Immature natural killer cell (primary cell): Measurements from ENCODE around the gene PDE3A. TPM values are rescaled to one million over a fixed set of nuclear protein-coding genes. Genes with fewer than 3 reads are reported as not detected.
"Not testable (repeated sequence)": the region's sequence is repeated elsewhere in the genome, so short reads cannot be mapped to it uniquely, and the experiment has no call there.

Experiments used
- DNase-seq, 3 donors: peaks; one replicate each; pipeline ENCODE4 v3.0.0; 2022; ENCODE audit warnings: mixed read lengths in 1 of 3
- H3K27ac Mint-ChIP-seq, 6 donors: one replicate each; pipeline ENCODE4 v1.8.0; 2020; ENCODE audit warnings: mixed read lengths in 6 of 6, mild to moderate bottlenecking in 5 of 6, inconsistent platforms in 4 of 6, moderate library complexity in 3 of 6
- H3K27me3 Mint-ChIP-seq, 3 donors: one replicate each; pipeline ENCODE4 v1.8.0; 2020 to 2021; ENCODE audit warnings: low read depth in 3 of 3, mild to moderate bottlenecking in 3 of 3, mixed read lengths in 3 of 3, moderate library complexity in 3 of 3, inconsistent platforms in 1 of 3
- H3K36me3 Mint-ChIP-seq, 3 donors: one replicate each; pipeline ENCODE4 v1.8.0; 2020; ENCODE audit warnings: mixed read lengths in 3 of 3, inconsistent platforms in 2 of 3, mild to moderate bottlenecking in 2 of 3
- H3K4me1 Mint-ChIP-seq, 2 donors: one replicate each; pipeline ENCODE4 v1.8.0; 2020; ENCODE audit warnings: inconsistent platforms in 2 of 2, mild to moderate bottlenecking in 2 of 2, mixed read lengths in 2 of 2, moderate library complexity in 1 of 2
- H3K4me3 Mint-ChIP-seq, 5 donors: one replicate each; pipeline ENCODE4 v1.8.0; 2020; ENCODE audit warnings: mild to moderate bottlenecking in 5 of 5, mixed read lengths in 5 of 5, inconsistent platforms in 3 of 5, moderate library complexity in 3 of 5
- H3K9me3 Mint-ChIP-seq, 6 donors: one replicate each; pipeline ENCODE4 v1.8.0; 2020; ENCODE audit warnings: mild to moderate bottlenecking in 6 of 6, mixed read lengths in 6 of 6, inconsistent platforms in 4 of 6, moderate library complexity in 3 of 6
- polyA plus RNA-seq, 3 donors: library from polyadenylated mRNA; unstranded; fragments of 300-500 nt; fragmentation: Illumina TruSeq; gene quantifications; one replicate each; pipeline ENCODE4 v1.2.3, GENCODE V29; 2021

Gene PDE3A
- polyA plus RNA-seq, 3 donors from 2014 or later = 0.08 TPM; not detected in 2

DNA sequence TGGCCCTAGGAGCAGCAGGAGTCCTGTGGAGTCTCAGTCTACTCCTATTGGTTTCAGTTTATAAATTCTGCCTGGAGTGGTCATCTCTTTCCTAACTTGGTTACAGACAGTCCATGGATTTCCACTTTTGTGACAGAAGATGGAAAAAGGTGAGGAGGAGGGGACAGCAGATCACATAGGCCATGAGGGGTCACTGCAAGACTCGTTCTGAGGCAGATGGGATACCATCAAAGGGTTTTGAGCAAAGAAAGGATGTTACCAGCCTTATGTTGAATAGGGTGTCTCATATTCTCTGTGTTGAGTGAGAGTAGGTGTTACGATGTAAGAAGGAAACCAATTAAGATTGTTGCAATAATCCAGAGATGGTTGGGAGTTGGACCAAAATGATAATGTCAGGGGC is 15.3 kb downstream of the PDE3A start:
- H3K4me3 Mint-ChIP-seq = no peak overlapping the region
- H3K9me3 Mint-ChIP-seq = no peaks in the 10 kb centered on the region
- no peaks in the 10 kb centered on the region for H3K36me3 Mint-ChIP-seq

DNA sequence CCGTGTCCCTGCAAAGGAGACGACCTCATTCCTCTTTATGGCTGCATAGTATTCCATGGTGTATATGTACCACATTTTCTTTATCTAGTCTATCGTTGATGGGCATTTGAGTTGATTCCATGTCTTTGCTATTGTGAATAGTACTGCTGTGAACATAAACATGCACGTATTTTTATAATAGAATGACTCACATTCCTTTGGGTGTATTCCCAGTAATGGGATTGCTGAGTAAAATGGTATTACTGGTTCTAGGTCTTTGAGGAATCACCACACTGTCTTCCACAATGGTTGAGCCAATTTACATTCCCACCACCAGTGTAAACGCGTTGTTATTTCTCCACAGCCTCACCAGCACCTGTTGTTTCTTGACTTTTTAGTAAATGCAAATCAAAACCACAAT is 16.5 kb downstream of the PDE3A start:
- peaks cover 3 to 11% of the 10 kb centered on the region in 2 donors for H3K4me1 Mint-ChIP-seq
- H3K27ac Mint-ChIP-seq, H3K27me3 Mint-ChIP-seq, DNase-seq, H3K36me3 Mint-ChIP-seq, H3K4me3 Mint-ChIP-seq, H3K9me3 Mint-ChIP-seq: not testable (repeated sequence)

More for the DNA sequence above, 15.3 kb downstream of the PDE3A start:
- Mint-ChIP-seq H3K4me1 (no peaks in the 10 kb centered on the region), H3K27ac (no peak overlapping the region), H3K27me3 (peaks cover 0 to 2% (median 1%) of the 10 kb centered on the region in 3 donors)
- DNase-seq = no peak

DNA sequence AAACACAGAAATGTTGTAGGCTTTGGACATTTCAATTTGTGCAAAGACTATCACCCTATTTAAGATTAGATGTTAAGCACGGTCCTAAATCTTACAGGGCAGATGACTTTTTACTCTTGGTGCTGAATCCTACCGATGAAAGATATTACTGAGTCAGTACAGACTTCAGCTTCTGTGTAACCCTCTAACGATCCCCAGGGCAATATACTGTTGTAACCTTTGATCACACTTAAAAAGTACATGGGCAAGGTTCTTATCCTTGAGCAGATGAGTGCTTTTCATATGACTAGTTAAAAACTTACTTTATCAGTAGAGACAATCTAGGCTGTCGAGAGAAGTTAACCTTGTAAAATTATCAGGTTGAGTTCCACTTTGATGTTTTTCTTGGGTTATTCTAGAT is 22.5 kb downstream of the PDE3A start:
- peaks cover 13 to 24% of the 10 kb centered on the region in 2 donors for H3K4me1 Mint-ChIP-seq
- H3K27ac Mint-ChIP-seq = no peak overlapping the region
- DNase-seq = no peak

DNA sequence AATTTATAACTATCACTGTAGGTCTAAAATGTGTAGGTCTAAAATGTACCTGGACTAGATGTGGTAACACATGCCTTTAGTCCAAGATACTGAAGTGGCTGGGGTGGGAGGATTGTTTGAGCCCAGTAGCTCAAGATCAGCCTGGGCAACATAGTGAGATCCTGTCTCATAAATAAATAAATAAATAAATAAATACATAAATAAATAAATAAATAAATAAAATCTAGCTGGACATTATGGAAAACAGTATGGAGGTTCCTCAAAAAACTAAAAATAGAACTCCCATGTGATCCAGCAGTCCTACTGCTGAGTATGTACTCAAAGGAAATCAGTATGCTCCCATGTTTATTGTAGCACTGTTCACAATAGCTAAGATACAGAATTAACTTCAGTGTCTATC is 24.0 kb downstream of the PDE3A start:
- Mint-ChIP-seq H3K36me3 (no peaks in the 10 kb centered on the region), H3K4me3 (no peak overlapping the region), H3K27ac (no peak overlapping the region), H3K9me3 (peaks cover 0 to 2% (median 0%) of the 10 kb centered on the region in 6 donors), H3K27me3 (peaks cover 0 to 5% (median 2%) of the 10 kb centered on the region in 3 donors), H3K4me1 (peaks cover 13 to 24% of the 10 kb centered on the region in 2 donors)
- DNase-seq = no peak

More for the DNA sequence above, 22.5 kb downstream of the PDE3A start:
- H3K4me3 Mint-ChIP-seq = no peak overlapping the region
- no peaks in the 10 kb centered on the region for H3K36me3 Mint-ChIP-seq
- peaks cover 0 to 2% (median 0%) of the 10 kb centered on the region in 6 donors for H3K9me3 Mint-ChIP-seq
- peaks cover 0 to 5% (median 2%) of the 10 kb centered on the region in 3 donors for H3K27me3 Mint-ChIP-seq

DNA sequence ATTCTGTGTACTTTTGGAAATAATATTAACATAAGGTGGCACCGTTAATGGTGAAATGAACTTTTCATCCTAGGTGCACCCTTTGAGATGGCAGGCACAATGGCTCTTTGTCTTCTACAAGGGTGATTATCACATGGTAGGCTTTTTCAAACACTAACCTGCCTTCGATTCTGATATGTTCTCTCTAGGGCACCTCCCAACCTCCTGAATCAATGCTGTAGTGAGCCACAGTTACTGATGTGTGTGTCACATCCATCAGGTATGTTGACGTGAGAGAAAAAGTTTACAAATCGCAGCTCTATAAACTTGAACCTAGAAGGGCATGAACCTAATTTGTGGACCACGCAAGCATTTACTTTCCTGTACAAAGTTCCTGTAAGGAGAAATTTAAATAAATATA is 25.4 kb downstream of the PDE3A start:
- Mint-ChIP-seq H3K4me1 (peaks cover 23 to 34% of the 10 kb centered on the region in 2 donors), H3K27me3 (peaks cover 0 to 5% (median 2%) of the 10 kb centered on the region in 3 donors), H3K36me3 (no peaks in the 10 kb centered on the region), H3K9me3 (peaks cover 0 to 2% (median 0%) of the 10 kb centered on the region in 6 donors), H3K4me3 (no peak overlapping the region), H3K27ac (no peak overlapping the region)
- DNase-seq = no peak

DNA sequence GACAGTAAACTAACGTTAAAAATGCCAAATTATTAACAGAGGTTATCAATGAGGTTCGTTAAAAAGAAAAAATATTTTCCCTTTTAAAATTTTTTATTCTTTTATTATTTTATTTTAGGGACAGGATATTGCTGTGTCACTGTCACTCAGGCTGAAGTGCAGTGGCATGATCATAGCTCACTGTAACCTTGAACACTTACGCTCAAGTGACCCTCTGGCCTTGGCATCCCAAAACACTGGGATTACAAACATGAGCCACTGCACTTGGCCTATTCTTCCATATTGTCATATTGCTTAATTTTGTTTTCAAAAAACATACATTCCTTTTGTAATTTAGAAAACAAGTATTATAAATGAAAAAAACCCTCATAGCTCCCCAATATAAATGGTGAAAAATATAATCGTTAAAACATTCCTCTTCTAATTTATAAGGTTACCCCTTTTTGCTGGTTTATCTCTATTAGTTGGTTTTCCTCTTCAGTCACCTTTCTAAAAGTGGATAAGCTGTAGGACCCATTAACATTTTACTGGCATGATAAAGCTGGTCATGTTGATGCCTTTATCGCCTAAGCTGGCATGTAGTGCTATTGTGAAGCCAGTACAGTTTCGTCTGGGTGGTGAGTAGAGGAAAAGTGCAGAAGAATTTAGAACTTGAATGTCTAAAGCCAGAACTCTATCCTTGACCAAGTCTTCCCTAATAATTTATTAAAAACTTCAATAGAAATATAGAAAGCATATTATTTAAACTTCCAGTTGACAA is 27.6 kb downstream of the PDE3A start:
- Mint-ChIP-seq H3K36me3 (no peaks in the 10 kb centered on the region), H3K9me3 (peaks cover 0 to 2% (median 0%) of the 10 kb centered on the region in 6 donors), H3K4me3 (no peak overlapping the region), H3K27ac (no peak overlapping the region), H3K27me3 (peaks cover 0 to 4% (median 0%) of the 10 kb centered on the region in 3 donors), H3K4me1 (peaks cover 15 to 20% of the 10 kb centered on the region in 2 donors)
- no peak for DNase-seq

DNA sequence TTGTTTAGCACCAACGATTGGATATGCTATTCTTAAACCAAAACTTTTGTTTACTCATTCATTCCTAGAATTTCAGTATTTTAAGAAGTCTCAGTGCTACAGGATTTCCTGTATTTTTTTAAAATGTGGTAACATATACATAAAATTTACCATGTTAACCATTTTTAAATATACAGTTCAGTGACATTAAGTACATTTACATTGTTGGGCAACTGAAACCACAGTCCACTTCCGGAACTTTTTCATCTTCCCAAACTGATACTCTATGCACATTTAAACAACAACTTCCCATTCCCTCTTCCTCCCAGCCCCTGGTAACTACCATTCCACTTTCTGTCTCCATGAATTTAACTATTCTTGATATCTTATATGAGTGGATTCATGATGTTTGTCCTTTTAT is 30.3 kb downstream of the PDE3A start:
- Mint-ChIP-seq H3K27me3 (no peaks in the 10 kb centered on the region), H3K9me3 (no peaks in the 10 kb centered on the region), H3K27ac (no peak overlapping the region), H3K36me3 (no peaks in the 10 kb centered on the region), H3K4me3 (peak overlapping the region in 4 of 5 donors; percentile 1 to 53 (median 36)), H3K4me1 (peaks cover 15 to 18% of the 10 kb centered on the region in 2 donors)
- no peak for DNase-seq

DNA sequence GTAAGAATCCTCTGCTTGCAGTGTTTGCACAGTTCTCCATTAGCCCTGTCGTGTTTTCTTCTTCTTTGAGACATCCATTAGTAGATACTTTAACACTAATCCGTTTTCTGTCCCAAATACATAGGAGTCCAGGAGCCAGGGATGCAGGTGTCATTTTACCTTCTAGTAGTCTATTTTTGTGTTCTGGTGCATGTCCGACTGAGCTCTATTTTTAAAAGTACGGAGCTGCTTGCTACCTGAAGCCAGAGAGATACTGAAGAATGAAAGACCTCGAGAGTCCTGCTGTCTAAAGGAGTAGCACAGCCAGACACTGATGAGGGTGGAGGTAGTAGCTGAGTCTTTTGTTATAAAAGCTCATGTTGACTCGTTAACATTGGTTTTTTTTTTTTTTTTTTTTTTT is 31.7 kb downstream of the PDE3A start:
- Mint-ChIP-seq H3K36me3 (no peaks in the 10 kb centered on the region), H3K4me1 (peaks cover 15 to 19% of the 10 kb centered on the region in 2 donors), H3K27me3 (no peaks in the 10 kb centered on the region), H3K27ac (no peak overlapping the region), H3K4me3 (no peak overlapping the region), H3K9me3 (no peaks in the 10 kb centered on the region)
- DNase-seq = no peak

DNA sequence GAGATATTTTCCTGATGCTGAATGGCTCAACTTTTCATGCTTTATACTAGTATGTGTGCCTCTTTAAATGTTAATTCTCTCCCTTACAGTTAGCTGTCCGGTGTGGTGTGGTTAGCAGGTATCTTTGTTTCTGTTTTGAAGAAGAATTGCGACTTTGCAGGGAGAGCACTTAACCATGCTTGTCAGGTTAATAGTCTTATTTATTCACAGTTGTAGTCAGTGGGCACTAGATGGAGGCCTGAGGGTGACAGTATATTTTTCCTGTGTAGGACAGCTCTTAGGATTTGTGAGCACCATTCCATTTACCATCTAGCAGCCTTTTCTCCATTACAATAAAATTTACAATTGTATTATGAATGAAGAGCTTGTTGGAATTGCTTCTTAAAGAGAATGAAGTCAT is 34.9 kb downstream of the PDE3A start:
- Mint-ChIP-seq H3K27me3 (peaks cover 0 to 6% (median 0%) of the 10 kb centered on the region in 3 donors), H3K27ac (no peak overlapping the region), H3K4me1 (peaks cover 10 to 16% of the 10 kb centered on the region in 2 donors), H3K36me3 (peaks cover 0 to 4% (median 0%) of the 10 kb centered on the region in 3 donors), H3K9me3 (no peaks in the 10 kb centered on the region), H3K4me3 (no peak overlapping the region)
- no peak for DNase-seq

DNA sequence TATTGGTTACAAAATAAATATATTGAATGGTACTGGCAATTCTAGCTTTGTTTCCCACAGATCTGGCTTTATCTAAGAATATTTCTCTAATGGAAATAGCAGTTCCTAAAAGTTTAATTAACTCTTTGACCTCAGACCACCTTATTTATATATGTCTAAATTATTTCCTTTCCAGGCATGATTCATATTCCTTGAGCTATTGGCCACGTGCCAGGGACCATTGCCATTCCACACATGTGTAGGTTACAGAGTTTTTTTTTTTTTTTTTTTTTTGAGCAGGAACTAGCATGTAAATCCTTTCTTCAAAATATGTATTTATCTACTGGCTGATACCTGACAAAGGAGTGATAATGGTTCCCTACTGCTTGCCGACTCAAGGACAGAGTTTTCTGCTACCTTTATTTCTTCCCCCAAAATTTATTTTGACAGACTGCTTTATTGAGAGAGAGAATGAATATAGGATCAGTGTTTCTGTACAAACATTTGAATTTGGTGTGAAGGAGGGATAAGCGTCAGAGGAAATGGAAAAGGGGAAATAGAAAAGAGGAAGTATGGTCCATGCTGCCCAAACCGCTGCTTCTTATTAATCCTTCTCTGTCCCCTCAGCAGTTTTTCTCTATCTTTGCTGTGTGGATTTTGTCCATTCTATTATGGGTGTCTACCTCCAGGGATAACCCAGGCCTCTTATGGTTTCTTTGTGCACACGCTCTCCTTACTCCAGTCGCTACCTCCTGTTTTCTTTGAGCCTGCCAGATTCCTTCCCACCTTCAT is 36.4 kb downstream of the PDE3A start:
- Mint-ChIP-seq H3K36me3 (peaks cover 0 to 4% (median 0%) of the 10 kb centered on the region in 3 donors), H3K9me3 (no peaks in the 10 kb centered on the region), H3K4me1 (peaks cover 0 to 4% of the 10 kb centered on the region in 2 donors), H3K4me3 (no peak overlapping the region), H3K27me3 (peaks cover 0 to 6% (median 0%) of the 10 kb centered on the region in 3 donors), H3K27ac (no peak overlapping the region)
- no peak for DNase-seq

DNA sequence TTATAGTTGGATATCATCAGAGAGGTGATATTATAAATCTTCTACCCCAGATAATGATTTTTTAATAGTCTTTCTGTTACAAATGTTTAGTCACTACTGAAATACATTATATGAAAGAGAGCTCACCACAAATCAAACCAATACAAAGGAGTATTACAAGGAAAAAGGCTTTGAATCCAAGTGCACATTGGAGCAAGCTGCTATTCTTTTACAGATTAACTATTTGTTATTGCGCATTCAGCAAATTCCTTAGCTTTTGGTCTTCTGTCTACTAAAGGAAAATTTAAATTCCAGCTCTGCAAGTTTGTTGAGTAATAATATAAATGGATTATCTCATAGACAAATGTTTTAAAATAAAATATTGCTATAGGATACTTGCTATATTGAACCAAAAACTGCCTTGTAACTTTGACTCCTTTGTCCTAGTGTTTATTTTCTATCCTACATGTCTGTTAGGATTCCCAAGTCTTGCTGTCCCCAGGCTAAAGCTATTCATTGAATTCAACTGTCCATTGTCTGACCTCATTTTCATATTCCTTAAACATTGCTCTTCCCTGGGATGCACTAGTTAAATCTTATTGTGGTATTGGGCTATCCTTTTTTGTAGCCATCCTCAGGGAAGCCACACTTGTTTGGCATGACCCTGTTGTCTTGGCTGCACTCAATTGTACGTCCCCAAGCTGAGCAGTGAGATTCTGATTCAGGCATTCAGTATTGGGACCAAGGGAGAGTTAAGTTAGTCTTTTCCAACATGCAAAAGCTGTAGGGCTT is 41.5 kb downstream of the PDE3A start:
- DNase-seq = no peak
- Mint-ChIP-seq H3K9me3 (peaks cover 0 to 2% (median 0%) of the 10 kb centered on the region in 6 donors), H3K36me3 (peaks cover 0 to 4% (median 0%) of the 10 kb centered on the region in 3 donors), H3K27ac (no peak overlapping the region), H3K4me3 (no peak overlapping the region), H3K27me3 (peaks cover 0 to 8% (median 0%) of the 10 kb centered on the region in 3 donors), H3K4me1 (peaks cover 0 to 4% of the 10 kb centered on the region in 2 donors)

DNA sequence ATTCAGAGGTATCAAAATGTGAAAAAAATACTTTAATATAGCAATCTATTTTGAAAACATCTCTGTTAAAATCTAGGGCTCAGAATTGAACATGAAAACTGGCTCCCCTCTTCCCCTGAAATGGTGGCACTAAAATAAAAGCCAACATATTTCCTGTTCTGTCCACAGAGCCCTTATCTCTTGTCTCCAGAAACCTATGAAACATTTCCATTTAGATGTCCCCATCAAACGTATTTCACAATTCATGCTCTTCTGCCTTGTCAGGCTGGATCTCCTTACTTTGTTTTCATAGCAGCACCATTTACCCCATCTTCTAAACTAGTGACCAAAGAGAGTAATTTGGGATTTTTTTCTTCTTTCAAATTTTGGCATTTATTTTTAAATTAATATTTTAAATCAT is 42.4 kb downstream of the PDE3A start:
- peaks cover 0 to 3% (median 0%) of the 10 kb centered on the region in 3 donors for H3K36me3 Mint-ChIP-seq
- H3K4me3 Mint-ChIP-seq = no peak overlapping the region
- DNase-seq = no peak
- H3K27ac Mint-ChIP-seq = no peak overlapping the region
- H3K27me3 Mint-ChIP-seq = peaks cover 0 to 9% (median 0%) of the 10 kb centered on the region in 3 donors
- peaks cover 0 to 2% (median 0%) of the 10 kb centered on the region in 6 donors for H3K9me3 Mint-ChIP-seq
- peaks cover 0 to 1% of the 10 kb centered on the region in 2 donors for H3K4me1 Mint-ChIP-seq

DNA sequence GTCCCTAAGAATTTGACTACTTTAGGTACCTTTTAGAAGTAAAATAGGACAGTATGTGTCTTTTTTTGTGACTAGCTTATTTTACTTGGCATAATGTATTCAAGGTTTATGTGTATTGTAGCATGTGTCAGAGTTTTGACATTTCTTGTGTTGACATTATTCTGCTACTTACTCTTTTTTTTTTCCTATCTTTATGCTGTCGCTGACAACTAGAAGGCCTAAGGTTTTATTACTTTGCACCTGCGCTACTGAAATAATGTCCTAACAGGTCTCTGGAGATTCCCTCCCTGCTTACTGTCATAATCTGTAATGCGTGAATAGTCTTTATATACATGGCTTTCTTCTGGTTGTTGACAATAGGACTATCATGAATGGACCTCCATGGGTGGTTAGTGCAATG is 43.0 kb downstream of the PDE3A start:
- peaks cover 0 to 2% (median 0%) of the 10 kb centered on the region in 6 donors for H3K9me3 Mint-ChIP-seq
- no peaks in the 10 kb centered on the region for H3K36me3 Mint-ChIP-seq
- H3K4me3 Mint-ChIP-seq = no peak overlapping the region
- no peak overlapping the region for H3K27ac Mint-ChIP-seq
- peaks cover 0 to 9% (median 0%) of the 10 kb centered on the region in 3 donors for H3K27me3 Mint-ChIP-seq
- peaks cover 0 to 1% of the 10 kb centered on the region in 2 donors for H3K4me1 Mint-ChIP-seq
- DNase-seq = no peak
